Measurements from ENCODE around the gene STK35. TPM values are rescaled to one million over a fixed set of nuclear protein-coding genes. Genes with fewer than 3 reads are reported as not detected.

STK35 gene
- total RNA-seq, 1 donor from 2014 or later, result 21.8 TPM

DNA sequence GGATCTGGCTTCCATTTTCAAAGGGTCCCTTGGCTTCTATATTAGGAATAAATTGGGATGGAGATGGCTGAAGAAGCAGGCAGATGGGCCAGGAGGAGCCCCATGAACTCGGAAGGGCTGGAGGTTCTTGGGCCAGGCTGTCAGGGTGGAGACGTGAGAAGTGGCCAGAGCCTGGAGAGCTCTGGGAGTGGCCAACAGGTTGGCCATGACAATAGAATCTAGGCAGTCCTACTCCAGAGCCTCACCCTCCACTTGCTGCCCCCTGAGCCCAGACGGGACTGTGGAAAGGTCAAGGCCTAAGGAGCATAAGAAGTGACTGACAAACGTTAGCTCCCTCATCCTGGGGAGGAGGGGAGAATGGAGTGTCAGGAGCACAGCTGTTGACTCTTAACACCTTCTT lies 62.1 kb downstream of the STK35 start:
- Histone ChIP-seq H3K4me3 (no peak overlapping the region), H3K4me2 (no peak overlapping the region), H3F3A (ENCODE audit: low read depth) (no peaks in the 10 kb centered on the region), H3K4me1 (no peaks in the 10 kb centered on the region), H3K27ac (no peak overlapping the region), H3K27me3 (no peaks in the 10 kb centered on the region), H4K20me1 (ENCODE audit: low read depth) (no peaks in the 10 kb centered on the region), H2AFZ (replicated peaks) (no peak overlapping the region), H3K9ac (no peak overlapping the region), H3K36me3 (no peaks in the 10 kb centered on the region), H3K79me2 (ENCODE audit: low read depth) (no peaks in the 10 kb centered on the region), H3K9me3 (ENCODE audit: low read depth) (no peaks in the 10 kb centered on the region)
- H3K4me3 Mint-ChIP-seq, result no peak overlapping the region
- H3K27ac Mint-ChIP-seq, result no peak overlapping the region
- H3K27me3 Mint-ChIP-seq (ENCODE audit: insufficient read depth, low read depth), result peaks cover 8% of the 10 kb centered on the region
- no peaks in the 10 kb centered on the region for H3K9me3 Mint-ChIP-seq
- no peak for DNase-seq (ENCODE audit: low spot score)
- TF ChIP-seq EZH2phosphoT487 (IDR thresholded peaks at IDR 0.05), result no peak
- TF ChIP-seq, protein P1, sequence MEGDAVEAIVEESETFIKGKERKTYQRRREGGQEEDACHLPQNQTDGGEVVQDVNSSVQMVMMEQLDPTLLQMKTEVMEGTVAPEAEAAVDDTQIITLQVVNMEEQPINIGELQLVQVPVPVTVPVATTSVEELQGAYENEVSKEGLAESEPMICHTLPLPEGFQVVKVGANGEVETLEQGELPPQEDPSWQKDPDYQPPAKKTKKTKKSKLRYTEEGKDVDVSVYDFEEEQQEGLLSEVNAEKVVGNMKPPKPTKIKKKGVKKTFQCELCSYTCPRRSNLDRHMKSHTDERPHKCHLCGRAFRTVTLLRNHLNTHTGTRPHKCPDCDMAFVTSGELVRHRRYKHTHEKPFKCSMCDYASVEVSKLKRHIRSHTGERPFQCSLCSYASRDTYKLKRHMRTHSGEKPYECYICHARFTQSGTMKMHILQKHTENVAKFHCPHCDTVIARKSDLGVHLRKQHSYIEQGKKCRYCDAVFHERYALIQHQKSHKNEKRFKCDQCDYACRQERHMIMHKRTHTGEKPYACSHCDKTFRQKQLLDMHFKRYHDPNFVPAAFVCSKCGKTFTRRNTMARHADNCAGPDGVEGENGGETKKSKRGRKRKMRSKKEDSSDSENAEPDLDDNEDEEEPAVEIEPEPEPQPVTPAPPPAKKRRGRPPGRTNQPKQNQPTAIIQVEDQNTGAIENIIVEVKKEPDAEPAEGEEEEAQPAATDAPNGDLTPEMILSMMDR (IDR thresholded peaks at IDR 0.05), result no peak
- no peak for TF ChIP-seq EZH2 (IDR thresholded peaks at IDR 0.05)
- H3K4me1 Mint-ChIP-seq, result peaks cover 6% of the 10 kb centered on the region
- H3K36me3 Mint-ChIP-seq, result no peaks in the 10 kb centered on the region

DNA sequence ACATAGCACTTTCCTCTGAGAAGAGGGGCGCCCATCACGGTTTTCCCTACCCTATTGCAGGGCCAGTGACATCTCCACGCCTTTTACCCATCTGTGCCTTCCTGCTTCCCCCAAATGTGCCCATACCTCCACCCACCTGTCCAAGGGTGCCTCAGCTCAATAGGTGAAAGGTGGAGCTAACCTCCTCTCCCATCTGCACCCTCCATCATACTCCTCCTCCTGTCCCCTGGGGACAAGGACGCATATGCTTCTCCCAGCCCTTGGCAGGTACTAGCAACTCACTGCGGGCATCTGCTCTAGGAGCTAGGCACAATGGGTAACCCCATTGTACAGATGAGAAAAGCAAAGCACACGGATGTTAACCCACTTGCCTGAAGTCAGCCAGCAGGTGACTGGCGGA lies 62.8 kb downstream of the STK35 start:
- H3K27me3 Mint-ChIP-seq (ENCODE audit: insufficient read depth, low read depth), result peaks cover 8% of the 10 kb centered on the region
- TF ChIP-seq, protein P1 (IDR thresholded peaks at IDR 0.05), result no peak
- TF ChIP-seq EZH2phosphoT487 (IDR thresholded peaks at IDR 0.05) (no peak), EZH2 (IDR thresholded peaks at IDR 0.05) (no peak)

DNA sequence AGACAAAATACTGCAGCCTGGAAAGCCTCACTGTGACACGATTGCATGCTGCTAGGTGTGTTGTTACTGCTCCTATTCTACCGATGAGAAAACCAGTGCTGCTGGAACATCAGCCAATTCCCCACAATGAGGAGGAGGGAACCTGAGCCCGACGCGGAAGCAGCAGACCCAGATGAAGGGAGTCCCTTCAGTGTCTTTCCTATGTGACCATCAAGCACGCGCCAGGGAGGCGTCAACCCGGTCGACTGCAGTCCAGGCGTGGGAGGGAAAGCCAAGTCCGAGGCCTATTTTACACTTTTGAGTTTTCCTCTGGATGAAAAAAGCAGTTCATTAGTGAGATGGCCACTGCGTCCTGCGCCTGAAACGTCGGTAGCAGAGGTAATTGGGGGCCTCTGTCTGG lies 63.3 kb downstream of the STK35 start:
- H3K9me3 Mint-ChIP-seq, result no peaks in the 10 kb centered on the region
- DNase-seq (ENCODE audit: low spot score), result no peak

More for the DNA sequence above, 62.8 kb downstream of the STK35 start:
- DNase-seq (ENCODE audit: low spot score), result no peak
- no peak overlapping the region for H3K27ac ChIP-seq
- H3K9me3 Mint-ChIP-seq, result no peaks in the 10 kb centered on the region
- no peaks in the 10 kb centered on the region for H3K36me3 ChIP-seq
- H3K9me3 ChIP-seq (ENCODE audit: low read depth), result no peaks in the 10 kb centered on the region
- peaks cover 6% of the 10 kb centered on the region for H3K4me1 Mint-ChIP-seq
- no peaks in the 10 kb centered on the region for H3K36me3 Mint-ChIP-seq
- H3F3A ChIP-seq (ENCODE audit: low read depth), result no peaks in the 10 kb centered on the region
- H3K4me3 Mint-ChIP-seq, result no peak overlapping the region
- H3K79me2 ChIP-seq (ENCODE audit: low read depth), result no peaks in the 10 kb centered on the region
- no peaks in the 10 kb centered on the region for H3K27me3 ChIP-seq
- H3K4me2 ChIP-seq, result no peak overlapping the region
- H4K20me1 ChIP-seq (ENCODE audit: low read depth), result no peaks in the 10 kb centered on the region
- no peak overlapping the region for H3K4me3 ChIP-seq
- H2AFZ ChIP-seq (replicated peaks), result no peak overlapping the region
- H3K9ac ChIP-seq, result no peak overlapping the region
- H3K4me1 ChIP-seq, result no peaks in the 10 kb centered on the region
- H3K27ac Mint-ChIP-seq, result no peak overlapping the region

More for the DNA sequence above, 63.3 kb downstream of the STK35 start:
- no peak overlapping the region for H2AFZ ChIP-seq (replicated peaks)
- H3K27me3 Mint-ChIP-seq (ENCODE audit: insufficient read depth, low read depth), result peaks cover 8% of the 10 kb centered on the region
- no peaks in the 10 kb centered on the region for H4K20me1 ChIP-seq (ENCODE audit: low read depth)
- no peaks in the 10 kb centered on the region for H3K36me3 Mint-ChIP-seq
- TF ChIP-seq, protein P1 (IDR thresholded peaks at IDR 0.05), result no peak
- TF ChIP-seq EZH2phosphoT487 (IDR thresholded peaks at IDR 0.05) (no peak), EZH2 (IDR thresholded peaks at IDR 0.05) (no peak)
- no peaks in the 10 kb centered on the region for H3K9me3 ChIP-seq (ENCODE audit: low read depth)
- H3K27ac Mint-ChIP-seq, result no peak overlapping the region
- H3K4me3 ChIP-seq, result no peak overlapping the region
- H3K27ac ChIP-seq, result no peak overlapping the region
- H3K4me1 ChIP-seq, result no peaks in the 10 kb centered on the region
- H3K4me2 ChIP-seq, result no peak overlapping the region
- H3K36me3 ChIP-seq, result no peaks in the 10 kb centered on the region
- no peaks in the 10 kb centered on the region for H3K27me3 ChIP-seq
- H3K9ac ChIP-seq, result no peak overlapping the region
- H3F3A ChIP-seq (ENCODE audit: low read depth), result no peaks in the 10 kb centered on the region
- no peak overlapping the region for H3K4me3 Mint-ChIP-seq
- H3K79me2 ChIP-seq (ENCODE audit: low read depth), result no peaks in the 10 kb centered on the region
- peaks cover 6% of the 10 kb centered on the region for H3K4me1 Mint-ChIP-seq
